K562 (cell line): ENCODE measurements around the gene TMEM208. TPM values are rescaled to one million over a fixed set of nuclear protein-coding genes. Genes with fewer than 3 reads are reported as not detected.

ENCODE experiments used
- ATAC-seq: fragments of 200-7000 bp; cut with Tn5 transposase; 3 replicates; pipeline ENCODE4 v1.9.1; 2020; ENCODE audit warnings: moderate library complexity
- BruUV-seq: library from RNA; stranded (reverse); fragments of 400-500 nt; replicated peaks from 2 replicates; lab custom pipeline; 2021; lab: Mats Ljungman, UMichigan
- CTCF ChIA-PET: fragments of 300-600 bp; formaldehyde crosslinking; extraction: SDS; loops from one replicate; lab custom pipeline; 2021; ENCODE audit warnings: low intra/inter-chr PET ratio; lab: Yijun Ruan, JAX
- POLR2A ChIA-PET: fragments of 300-600, 350-650 bp; sonication (Branson Sonifier 250); formaldehyde crosslinking; extraction: SDS; loops from one replicate; lab custom pipeline; 2021; ENCODE audit warnings: antibody characterized with exemption, inconsistent platforms; lab: Yijun Ruan, JAX
- DNase-seq, 4 experiments: peaks; one replicate each; pipeline versions ENCODE4 v3.0.0 to v3.0.0-alpha.2; 2011 to 2018; ENCODE audit warnings: low spot score in 3 of 4, mixed read lengths in 3 of 4; ENCODE audit errors: extremely low read depth in 1 of 4
- FAIRE-seq: peaks from 2 replicates; lab custom pipeline; 2011; peaks lifted over from hg19 to GRCh38; lab: Jason Lieb, UNC
- H2AFZ ChIP-seq: 2 replicates; pipeline ENCODE4 v1.6.0; 2011; ENCODE audit warnings: low read depth, low read length, control low read depth, inconsistent platforms
- H3K27ac ChIP-seq: fragments of 200-600 bp; 3 replicates; pipeline ENCODE4 v1.8.0; 2011; ENCODE audit warnings: low read depth, mild to moderate bottlenecking, control low read depth, inconsistent platforms, low read length, moderate library complexity, mixed read lengths; ENCODE audit errors: extremely low read depth
- H3K27me3 ChIP-seq, 2 experiments: fragments of 300-600 bp in 1 of 2; 2 replicates in 1 of 2; 3 replicates in 1 of 2; pipeline versions ENCODE4 v1.6.0 to v1.8.0; 2011; ENCODE audit warnings: inconsistent platforms in 2 of 2, low read length in 2 of 2, mild to moderate bottlenecking in 1 of 2, mixed read lengths in 1 of 2, moderate library complexity in 1 of 2; ENCODE audit not compliant: control insufficient read depth in 2 of 2, insufficient read depth in 2 of 2
- H3K36me3 ChIP-seq: fragments of 300-600 bp; 3 replicates; pipeline ENCODE4 v1.8.0; 2011; ENCODE audit warnings: mild to moderate bottlenecking, low read length, inconsistent platforms; ENCODE audit not compliant: control insufficient read depth, insufficient read depth
- H3K4me1 ChIP-seq, 2 experiments: fragments of 200-600 bp in 1 of 2; replicated peaks in 1 of 2; 2 replicates in 1 of 2; 3 replicates in 1 of 2; pipeline versions ENCODE4 v1.5.1 to v1.8.0; 2011; ENCODE audit warnings: inconsistent platforms in 2 of 2, low read length in 2 of 2, mild to moderate bottlenecking in 1 of 2, mixed read lengths in 1 of 2, moderate library complexity in 1 of 2; ENCODE audit not compliant: control insufficient read depth in 2 of 2, insufficient read depth in 2 of 2
- H3K4me2 ChIP-seq: 2 replicates; pipeline ENCODE4 v1.6.1; 2011; ENCODE audit warnings: low read length, control low read depth, inconsistent platforms, mixed read lengths; ENCODE audit not compliant: insufficient read depth
- H3K4me3 ChIP-seq: fragments of 200-600 bp; sonication (generic), shearing (Covaris generic); 2 replicates; pipeline ENCODE4 v1.5.1; 2016; ENCODE audit warnings: control low read depth, inconsistent platforms
- H3K79me2 ChIP-seq: fragments of 200-600 bp; 3 replicates; pipeline ENCODE4 v1.8.0; 2011; ENCODE audit warnings: low read length, inconsistent platforms; ENCODE audit not compliant: control insufficient read depth, insufficient read depth
- H3K9ac ChIP-seq, 2 experiments: 2 replicates each; pipeline versions ENCODE4 v1.6.0 to v1.6.1; 2011; ENCODE audit warnings: low read depth in 2 of 2, low read length in 2 of 2, control low read depth in 1 of 2, inconsistent platforms in 1 of 2, mild to moderate bottlenecking in 1 of 2, mixed read lengths in 1 of 2; ENCODE audit not compliant: insufficient read depth in 1 of 2
- H3K9me1 ChIP-seq: one replicate; pipeline ENCODE4 v1.6.0; 2011; ENCODE audit warnings: inconsistent platforms, mild to moderate bottlenecking, low read length, moderate library complexity; ENCODE audit not compliant: control insufficient read depth, insufficient read depth
- H3K9me3 ChIP-seq: replicated peaks from 2 replicates; pipeline ENCODE4 v1.5.1; 2011; ENCODE audit warnings: low read depth, low read length, inconsistent platforms; ENCODE audit not compliant: control insufficient read depth, insufficient read depth
- H4K20me1 ChIP-seq: replicated peaks from 2 replicates; pipeline ENCODE4 v1.6.1; 2011; ENCODE audit warnings: low read length, inconsistent platforms, mixed read lengths; ENCODE audit not compliant: control insufficient read depth, insufficient read depth
- E2F4 ChIP-seq: sonication (generic); formaldehyde crosslinking; IDR thresholded peaks from 2 replicates; pipeline ENCODE4 v1.8.0; 2022; ENCODE audit warnings: mild to moderate bottlenecking, low read depth, missing genetic modification reagents
- HDAC1 ChIP-seq, 2 experiments: fragments of 450-650 bp; IDR thresholded peaks; 2 replicates each; pipeline ENCODE4 v1.6.1; 2016 to 2017; ENCODE audit warnings: inconsistent platforms in 1 of 2, mild to moderate bottlenecking in 1 of 2, moderate library complexity in 1 of 2
- NR0B1 ChIP-seq: fragments of 450-650 bp; IDR thresholded peaks from one replicate; pipeline ENCODE4 v1.6.1; 2018; ENCODE audit warnings: mild to moderate bottlenecking, moderate library complexity; ENCODE audit not compliant: partially characterized antibody
- RBFOX2 ChIP-seq: fragments of 200-400 bp; formaldehyde crosslinking; IDR thresholded peaks from 2 replicates; pipeline ENCODE4 v1.6.1; 2017; ENCODE audit warnings: low read depth, mild to moderate bottlenecking, low read length, moderate library complexity
- RBM14 ChIP-seq: fragments of 200-400 bp; formaldehyde crosslinking; IDR thresholded peaks from 2 replicates; pipeline ENCODE4 v1.6.1; 2018; ENCODE audit warnings: low read depth, mild to moderate bottlenecking, low read length, moderate library complexity, borderline replicate concordance; ENCODE audit not compliant: insufficient read depth
- ZBTB12 ChIP-seq: fragments of 250-450 bp; sonication (Bioruptor Pico); IDR thresholded peaks from 2 replicates; pipeline ENCODE4 v1.4.0; 2020
- WGBS: fragments of 100-300 bp; shearing (Covaris generic); methylation state at CpG from one replicate; pipeline ENCODE4 v1.1.6; 2016; ENCODE audit warnings: low coverage, mixed read lengths; ENCODE audit not compliant: insufficient coverage; ENCODE audit errors: missing lambda C conversion rate; 5-methylcytosine and 5-hydroxymethylcytosine counted together
- in situ Hi-C: fragments of 300-500 bp; cut with MboI; formaldehyde crosslinking; loops from 4 replicates; pipeline ENCODE4 v1.15.0; 2018; ENCODE audit warnings: inconsistent platforms, mixed read lengths
- intact Hi-C: fragments of 100-400 bp; cut with micrococcal nuclease; formaldehyde crosslinking; loops from 2 replicates; pipeline ENCODE4 v1.14.2; 2022
- polyA plus RNA-seq, 8 experiments: library from polyadenylated mRNA; depleted of rRNA in 4 of 8; stranded (reverse) in 5 of 8; unstranded in 3 of 8; fragments of >200 nt; fragmentation: Nextera tagmentation in 2 of 8; fragmentation: Illumina TruSeq in 1 of 8; extraction: Ambion mirVana in 2 of 8; extraction: Trizol in 1 of 8; gene quantifications; 2 replicates each; pipeline versions ENCODE4 v1.2.1 to v1.2.3, GENCODE V29; 2011 to 2014; ENCODE audit warnings: inconsistent platforms in 1 of 8, missing spikeins in 1 of 8
- total RNA-seq, 7 experiments: library from RNA; depleted of rRNA in 6 of 7; stranded (reverse); fragments of >200 nt in 6 of 7; fragmentation: Illumina TruSeq in 2 of 7; extraction: Trizol in 2 of 7; gene quantifications; 2 replicates each; pipeline versions ENCODE4 v1.2.1 to v1.2.3, GENCODE V29; 2011 to 2021; ENCODE audit warnings: low replicate concordance in 1 of 7

Gene TMEM208
- total and polyA plus RNA-seq, 9 of the 15 experiments (the other 6 are each of a cell fraction or from before 2014, with no cell fraction given): 31.8 to 239 (median 54.3) TPM

DNA sequence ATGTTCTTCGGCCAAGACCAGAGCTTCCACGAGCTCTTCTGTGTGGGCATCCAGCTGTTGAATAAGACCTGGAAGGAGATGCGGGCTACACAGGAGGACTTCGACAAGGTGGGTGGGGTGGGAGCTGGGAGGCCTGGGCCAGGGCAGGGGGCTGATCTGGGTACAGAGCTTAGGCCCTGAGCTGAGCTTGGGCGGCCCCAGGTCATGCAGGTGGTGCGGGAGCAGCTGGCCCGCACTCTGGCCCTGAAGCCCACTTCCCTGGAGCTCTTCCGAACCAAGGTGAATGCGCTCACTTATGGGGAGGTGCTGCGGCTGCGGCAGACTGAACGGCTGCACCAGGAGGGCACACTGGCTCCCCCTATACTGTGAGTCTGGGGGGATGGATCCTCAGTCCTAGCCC is 24.5 kb upstream of the TMEM208 start:
- no peak for ATAC-seq
- no peak for DNase-seq
- peaks cover 68% of the 10 kb centered on the region; the same call in 2 of the 3 replicates for H3K36me3 ChIP-seq
- FAIRE-seq: no peak
- POLR2A ChIA-PET: interaction anchor here (1.0 to 2.2 kb wide), 2 partner anchors 19 to 21 kb away, joined by 3 to 6 read pairs; partner anchors contain the start of gene MATCAP1
- in situ Hi-C loops: no loop called here
- H3K9ac ChIP-seq: no peak overlapping the region; a peak in 1 of 4 replicates
- no peaks in the 10 kb centered on the region for H3K27me3 ChIP-seq
- intact Hi-C loops: no loop called here
- H2AFZ ChIP-seq: no peak overlapping the region
- peaks cover 2% of the 10 kb centered on the region for H3K9me1 ChIP-seq
- CTCF ChIA-PET: no interaction called here
- no peaks in the 10 kb centered on the region for H3K9me3 ChIP-seq
- TF ChIP-seq HDAC1 (IDR thresholded peaks at IDR 0.05): no peak
- TF ChIP-seq E2F4 (CRISPR knock-in tag): no peak
- no peak for TF ChIP-seq NR0B1
- no peak for TF ChIP-seq RBM14
- no peak for TF ChIP-seq ZBTB12 (CRISPR knock-in tag)
- 0 out of 2 replicates have a peak, but pooled peaks have one; percentile 3 for TF ChIP-seq RBFOX2
- no peak overlapping the region for H3K4me3 ChIP-seq
- no TSS peak for BruUV-seq
- H3K27ac ChIP-seq: no peak overlapping the region
- no peaks in the 10 kb centered on the region; the same call in 1 of the 2 replicates for H4K20me1 ChIP-seq
- no peaks in the 10 kb centered on the region for H3K79me2 ChIP-seq
- peaks cover 7 to 51% of the 10 kb centered on the region in 2 experiments; a peak in 4 of 5 replicates for H3K4me1 ChIP-seq
- H3K4me2 ChIP-seq: no peak overlapping the region
- WGBS: 92% methylated on average over 12 of the region's 12 CpGs
